Stimulated activated CD8-positive, alpha-beta memory T cell treated with anti-CD3 and anti-CD28 coated beads, Interleukin-4, amount 100 ng/mL, for 1 hour (primary cell): Measurements from ENCODE around the gene PCSK2.

ENCODE experiments used
- DNase-seq, 2 donors: peaks; one replicate each; pipeline ENCODE4 v3.0.0-alpha.2; 2020; ENCODE audit warnings: low read depth in 2 of 2, low spot score in 1 of 2

PCSK2 gene

GRCh38 chr20:17327185-17328148 lies 100.6 kb downstream of the PCSK2 start:
- no peak for DNase-seq

- DNase-seq: no peak
Measured at GRCh38 chr20:17334932-17335331, 108.1 kb downstream of the PCSK2 start.

GRCh38 chr20:17339000-17339399 lies 112.2 kb downstream of the PCSK2 start:
- DNase-seq: no peak

- no peak for DNase-seq
Measured at GRCh38 chr20:17343091-17343490, 116.3 kb downstream of the PCSK2 start.

GRCh38 chr20:17343656-17344452 lies 117.0 kb downstream of the PCSK2 start:
- no peak for DNase-seq

GRCh38 chr20:17344790-17345189 lies 118.0 kb downstream of the PCSK2 start:
- no peak for DNase-seq

GRCh38 chr20:17345321-17345720 lies 118.5 kb downstream of the PCSK2 start:
- DNase-seq: no peak

GRCh38 chr20:17350321-17350720 lies 123.5 kb downstream of the PCSK2 start:
- no peak for DNase-seq

- no peak for DNase-seq
Measured at GRCh38 chr20:17357238-17357637, 130.4 kb downstream of the PCSK2 start.

- DNase-seq: no peak
Measured at GRCh38 chr20:17358854-17359253, 132.0 kb downstream of the PCSK2 start.

- no peak for DNase-seq
Measured at GRCh38 chr20:17364681-17365080, 137.8 kb downstream of the PCSK2 start.

- no peak for DNase-seq
Measured at GRCh38 chr20:17365831-17366230, 139.0 kb downstream of the PCSK2 start.

- DNase-seq: no peak
Measured at GRCh38 chr20:17369506-17369905, 142.7 kb downstream of the PCSK2 start.

- no peak for DNase-seq
Measured at GRCh38 chr20:17372806-17373440, 146.1 kb downstream of the PCSK2 start.

GRCh38 chr20:17374086-17374485 lies 147.2 kb downstream of the PCSK2 start:
- no peak for DNase-seq

GRCh38 chr20:17376031-17376430 lies 149.2 kb downstream of the PCSK2 start:
- no peak for DNase-seq

- DNase-seq: no peak
Measured at GRCh38 chr20:17377231-17377630, 150.4 kb downstream of the PCSK2 start.

GRCh38 chr20:17379651-17380050 lies 152.8 kb downstream of the PCSK2 start:
- no peak for DNase-seq

- no peak for DNase-seq
Measured at GRCh38 chr20:17380801-17381200, 154.0 kb downstream of the PCSK2 start.

GRCh38 chr20:17381724-17382123 lies 154.9 kb downstream of the PCSK2 start:
- DNase-seq: no peak

- no peak for DNase-seq
Measured at GRCh38 chr20:17385798-17386197, 159.0 kb downstream of the PCSK2 start.

GRCh38 chr20:17390655-17391054 lies 163.8 kb downstream of the PCSK2 start:
- no peak for DNase-seq
